CD4-positive, alpha-beta T cell treated with Interleukin-17A for 1 hour (primary cell): Measurements from ENCODE around the gene CNIH1.
A peak's percentile ranks its signal among the peaks of the same experiment; 100 is the strongest.
"Not testable (repeated sequence)": the region's sequence is repeated elsewhere in the genome, so short reads cannot be mapped to it uniquely, and the experiment has no call there.

Source experiments
- DNase-seq: peaks from one replicate; pipeline ENCODE4 v3.0.0-alpha.2; 2020

Gene CNIH1

DNA sequence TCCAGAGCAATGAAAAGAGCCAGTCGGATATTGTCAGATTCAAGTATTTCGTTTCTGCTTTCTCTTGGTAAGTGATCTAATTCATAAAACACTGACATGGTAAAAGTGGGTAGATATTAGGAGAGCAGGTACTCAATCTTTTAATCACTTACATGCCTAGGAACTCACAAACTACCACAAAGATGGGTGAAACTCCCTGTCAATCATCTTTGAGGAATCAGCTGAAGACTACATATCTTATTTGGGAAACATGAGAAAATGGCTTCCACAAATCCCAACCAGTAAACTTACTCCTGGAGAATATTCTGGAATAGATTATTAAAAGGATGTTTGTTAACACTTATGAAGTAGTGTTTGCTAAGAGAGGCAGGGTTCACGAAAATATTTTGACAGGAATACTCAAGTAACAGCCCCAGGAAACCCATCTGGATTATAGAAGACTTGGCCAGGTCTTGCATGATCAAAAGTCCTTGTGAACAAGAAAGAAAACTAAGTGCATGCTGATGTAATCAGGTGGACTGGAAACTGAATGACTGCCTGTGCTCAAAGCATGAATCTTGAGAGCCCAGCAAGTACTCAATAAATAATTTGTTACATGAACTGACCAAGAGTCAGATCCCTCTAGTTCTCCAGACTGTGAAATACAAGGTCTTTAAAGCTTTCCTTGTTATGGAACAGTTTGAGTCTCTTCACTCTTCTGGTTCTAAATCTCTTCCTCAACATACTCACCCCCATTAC, 15.5 kb downstream of the CNIH1 start:
- DNase-seq, result no peak

DNA sequence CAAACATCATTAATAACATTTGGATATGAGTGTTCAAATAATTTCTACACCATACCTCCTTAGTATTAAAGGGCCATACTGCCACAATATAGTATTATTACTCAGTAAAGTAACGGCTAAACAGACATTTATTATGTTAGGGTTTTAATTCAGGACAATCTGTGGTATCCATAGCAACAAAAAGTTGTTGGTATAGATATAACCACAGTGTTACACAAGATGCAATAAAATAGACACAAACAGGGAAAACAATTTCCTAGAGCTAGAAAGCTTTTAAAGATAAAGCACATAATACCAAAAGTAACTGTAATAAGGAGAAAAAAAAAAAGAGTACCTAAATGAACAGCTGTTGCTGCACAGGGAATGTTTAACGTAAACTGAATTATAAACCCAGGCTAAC, 16.1 kb downstream of the CNIH1 start:
- no peak for DNase-seq

- no peak for DNase-seq
Measured at GRCh38 chr14:54424479-54424901, 16.7 kb downstream of the CNIH1 start.

GRCh38 chr14:54423991-54424390, 17.2 kb downstream of the CNIH1 start:
- DNase-seq, result no peak

GRCh38 chr14:54420478-54421142, 20.6 kb downstream of the CNIH1 start:
- no peak for DNase-seq

GRCh38 chr14:54411371-54411770, 29.8 kb downstream of the CNIH1 start:
- DNase-seq, result no peak

GRCh38 chr14:54410215-54410614, 31.0 kb downstream of the CNIH1 start:
- DNase-seq, result no peak

DNA sequence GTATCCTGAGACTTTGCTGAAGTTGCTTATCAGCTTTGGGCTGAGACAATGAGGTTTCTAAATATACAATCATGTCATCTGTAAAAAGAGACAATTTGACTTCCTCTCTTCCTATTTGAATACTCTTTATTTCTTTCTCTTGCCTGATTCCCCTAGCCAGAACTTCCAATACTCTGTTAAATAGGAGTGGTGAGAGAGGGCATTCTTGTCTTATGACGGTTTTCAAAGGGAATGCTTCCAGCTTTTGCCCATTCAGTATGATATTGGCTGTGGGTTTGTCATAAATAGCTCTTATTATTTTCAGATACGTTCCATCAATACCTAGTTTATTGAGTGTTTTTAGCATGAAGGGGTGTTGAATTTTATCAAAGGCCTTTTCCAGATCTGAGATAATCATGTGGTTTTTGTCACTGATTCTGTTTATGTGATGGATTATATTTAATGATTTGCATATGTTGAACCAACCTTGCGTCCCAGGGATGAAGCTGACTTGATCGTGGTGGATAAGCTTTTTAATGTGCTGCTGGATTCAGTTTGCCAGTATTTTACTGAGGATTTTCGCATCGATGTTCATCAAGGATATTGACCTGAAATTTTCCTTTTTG, 37.7 kb downstream of the CNIH1 start:
- DNase-seq, result not testable (repeated sequence)

GRCh38 chr14:54399560-54399959, 41.6 kb downstream of the CNIH1 start:
- no peak for DNase-seq

DNA sequence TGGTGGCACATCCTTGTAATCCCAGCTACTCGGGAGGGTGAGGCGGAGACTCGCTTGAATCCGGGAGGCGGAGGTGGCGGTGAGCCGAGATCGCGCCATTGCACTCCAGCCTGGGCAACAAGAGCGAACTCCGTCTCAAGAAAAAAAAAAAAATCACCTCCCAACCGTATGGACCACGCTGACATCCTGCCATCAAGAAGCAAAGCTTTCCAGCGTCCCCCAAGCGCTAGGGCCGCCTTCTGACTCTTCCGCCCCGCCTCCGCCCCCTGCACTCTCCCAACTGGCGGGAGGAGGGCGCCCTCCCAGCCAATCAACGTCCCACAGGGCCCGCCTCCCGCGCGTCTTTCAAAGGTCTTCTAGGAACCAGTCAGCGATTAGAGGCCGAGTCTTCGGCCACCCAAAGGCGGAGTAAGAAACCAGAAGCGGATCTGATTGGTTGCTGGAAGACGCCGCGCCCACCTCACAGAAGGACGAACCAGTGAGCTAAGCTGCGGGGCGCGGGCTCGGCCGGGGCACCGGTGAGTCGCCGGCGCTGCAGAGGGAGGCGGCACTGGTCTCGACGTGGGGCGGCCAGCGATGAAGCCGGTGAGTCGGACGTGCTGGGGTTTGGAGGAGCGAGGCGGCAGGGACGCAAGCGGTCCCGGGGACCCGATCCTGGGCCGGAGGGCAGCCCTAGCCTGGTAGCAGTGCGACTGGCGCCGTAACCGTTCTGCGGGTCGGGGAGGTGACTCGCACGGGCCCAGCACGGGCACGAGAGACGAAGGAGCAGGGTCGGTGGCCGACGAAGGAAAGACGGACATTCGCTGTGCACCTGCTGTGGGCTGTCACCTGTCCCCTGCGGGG, 44.5 kb downstream of the CNIH1 start, which contains the start of gene CDKN3:
CDKN3 (plus strand) TSS at position 515 of the 843 bp plus-strand sequence; CDS start at position 577, 62 bp downstream.
- peak; percentile 98 for DNase-seq

DNA sequence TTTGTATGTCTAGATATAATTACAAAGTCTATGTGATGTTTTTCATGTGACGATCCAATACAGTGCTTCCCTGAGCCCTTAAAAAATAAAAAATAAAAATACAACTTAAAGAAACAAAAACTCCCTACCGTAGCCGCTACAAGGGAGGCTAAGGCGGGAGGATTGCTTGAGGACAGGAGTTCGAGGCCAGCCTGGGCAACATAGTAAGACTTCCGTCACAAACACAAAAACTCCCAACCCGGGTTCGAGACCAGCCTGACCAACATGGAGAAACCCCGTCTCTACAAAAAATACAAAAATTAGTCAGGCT, 45.0 kb downstream of the CNIH1 start:
- no peak for DNase-seq

DNA sequence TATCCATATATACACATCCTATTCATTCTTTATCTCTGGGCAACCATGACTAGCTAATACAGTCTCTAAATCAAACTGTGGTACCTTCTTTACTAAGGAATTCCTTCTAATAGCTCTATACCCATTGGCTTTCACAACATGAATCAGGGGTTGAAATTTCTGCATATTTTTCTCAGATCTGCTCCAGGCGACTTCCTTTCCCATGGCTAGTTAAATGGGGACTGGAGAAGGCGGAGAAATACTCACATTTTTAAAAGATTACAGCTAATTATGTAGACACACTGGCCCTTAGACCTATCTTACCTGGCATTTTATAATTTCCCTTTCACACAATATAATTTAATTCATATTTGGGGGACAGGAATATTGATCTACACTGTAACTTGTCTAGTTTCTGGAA, 45.5 kb downstream of the CNIH1 start:
- no peak for DNase-seq

GRCh38 chr14:54395284-54395683, 45.9 kb downstream of the CNIH1 start:
- no peak for DNase-seq

- DNase-seq, result no peak
Measured at GRCh38 chr14:54394596-54394995, 46.6 kb downstream of the CNIH1 start.

DNA sequence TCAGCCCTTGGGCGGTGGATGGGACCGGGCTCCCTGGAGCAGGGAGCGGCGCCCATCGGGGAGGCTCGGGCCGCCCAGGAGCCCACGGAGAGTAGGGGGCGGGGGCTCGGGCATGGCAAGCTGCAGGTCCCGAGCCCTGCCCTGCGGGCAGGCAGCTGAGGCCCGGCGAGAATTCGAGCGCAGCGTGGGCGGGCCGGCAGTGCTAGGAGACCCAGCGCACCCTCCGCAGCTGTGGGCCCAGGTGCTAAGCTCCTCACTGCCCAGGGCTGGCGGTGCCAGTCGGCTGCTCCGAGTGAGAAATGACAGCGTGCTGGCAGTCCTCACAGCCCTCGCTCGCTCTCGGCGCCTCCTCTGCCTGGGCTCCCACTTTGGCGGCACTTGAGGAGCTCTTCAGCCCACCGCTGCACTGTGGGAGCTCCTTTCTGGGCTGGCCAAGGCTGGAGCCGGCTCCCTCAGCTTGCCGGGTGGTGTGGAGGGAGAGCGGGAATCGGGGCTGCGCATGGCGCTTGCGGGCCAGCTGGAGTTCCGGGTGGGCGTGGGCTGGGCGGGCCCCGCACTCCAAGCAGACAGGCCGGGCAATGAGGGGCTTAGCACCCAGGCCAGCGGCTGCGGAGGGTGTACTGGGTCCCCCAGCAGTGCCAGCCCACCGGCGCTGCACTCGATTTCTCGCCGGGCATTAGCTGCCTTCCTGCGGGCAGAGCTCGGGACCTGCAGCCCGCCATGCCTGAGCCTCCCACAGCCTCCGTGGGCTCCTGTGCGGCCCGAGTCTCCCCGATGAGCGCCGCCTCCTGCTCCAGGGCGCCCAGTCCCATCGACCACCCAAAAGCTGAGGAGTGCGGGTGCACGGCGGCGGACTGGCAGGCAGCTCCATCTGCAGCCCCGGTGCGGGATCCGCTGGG, 47.9 kb downstream of the CNIH1 start:
- DNase-seq, result not testable (repeated sequence)

- DNase-seq, result no peak
Measured at GRCh38 chr14:54392131-54392859, 48.9 kb downstream of the CNIH1 start.

DNA sequence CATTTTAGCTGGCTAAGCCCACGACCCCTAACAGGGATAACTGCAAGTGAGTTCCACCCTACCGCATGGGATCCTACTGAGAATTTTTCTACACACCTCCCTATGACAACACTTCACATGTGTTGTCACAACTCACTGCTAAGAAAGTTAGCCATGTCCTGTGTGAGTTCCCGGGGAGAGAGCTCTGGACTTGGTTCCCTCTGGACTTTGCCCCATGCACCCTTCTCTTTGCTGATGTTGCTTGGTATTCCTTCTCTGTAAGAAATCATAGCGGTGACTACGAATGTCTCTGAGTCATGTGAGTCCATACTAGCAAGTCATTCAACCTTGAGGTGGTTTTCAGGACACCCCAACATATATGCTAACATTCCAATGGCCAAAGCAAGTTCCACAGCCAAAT, 53.8 kb downstream of the CNIH1 start:
- DNase-seq, result no peak

GRCh38 chr14:54385556-54385955, 55.6 kb downstream of the CNIH1 start:
- no peak for DNase-seq

DNA sequence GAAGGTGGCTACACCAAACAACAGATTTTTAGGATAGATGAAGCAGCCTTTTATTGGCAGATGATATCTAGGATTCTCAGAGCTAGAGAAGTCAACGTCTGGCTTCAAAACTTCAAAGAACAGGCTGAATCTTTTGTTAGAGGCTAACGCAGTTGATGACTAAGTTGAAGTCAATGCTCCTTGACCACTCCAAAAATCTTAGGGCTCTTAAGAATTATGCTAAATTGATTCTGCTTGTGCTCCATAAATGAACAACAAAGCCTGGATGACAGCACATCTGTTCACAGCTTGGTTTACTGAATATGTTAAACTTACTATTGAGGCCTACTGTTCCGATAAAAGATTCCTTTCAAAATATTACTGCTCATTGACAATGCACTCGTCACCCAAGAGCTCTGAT, 57.3 kb downstream of the CNIH1 start:
- DNase-seq, result no peak

GRCh38 chr14:54381821-54382220, 59.4 kb downstream of the CNIH1 start:
- DNase-seq, result no peak

- DNase-seq, result not testable (repeated sequence)
Measured at GRCh38 chr14:54380558-54380957, 60.6 kb downstream of the CNIH1 start.
